ENCODE results near the gene PLA2G4E.

Gene PLA2G4E

DNA sequence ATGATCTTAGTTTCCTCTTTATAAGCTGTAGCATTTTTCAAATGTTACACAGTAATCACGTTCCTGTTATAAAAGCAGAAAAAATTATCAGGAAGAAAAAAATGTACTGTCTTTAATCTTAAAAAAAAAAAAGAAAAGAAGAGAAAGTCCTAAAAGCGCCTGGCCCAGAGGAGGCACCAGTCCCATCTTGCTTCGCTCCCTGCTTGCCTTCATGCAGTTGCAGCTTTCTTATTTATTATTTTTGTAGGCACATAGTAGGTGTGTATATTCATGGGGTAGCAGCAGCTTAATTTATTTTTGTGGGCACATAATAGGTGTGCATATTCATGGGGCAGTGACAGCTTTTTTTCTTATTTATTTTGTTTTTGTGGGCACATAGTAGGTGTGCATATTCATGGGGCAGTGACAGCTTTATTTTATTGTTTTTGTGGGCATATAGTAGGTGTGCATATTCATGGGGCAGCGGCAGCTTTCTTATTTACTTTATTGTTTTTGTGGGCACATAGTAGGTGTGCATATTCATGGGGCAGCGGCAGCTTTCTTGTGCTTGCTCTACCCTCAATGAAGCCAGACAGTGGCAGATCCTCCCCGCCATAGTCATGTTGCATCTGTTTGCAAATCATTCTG lies 43.0 kb downstream of the PLA2G4E start:
- DNase-seq (ENCODE audit: low read depth), result no peak

DNA sequence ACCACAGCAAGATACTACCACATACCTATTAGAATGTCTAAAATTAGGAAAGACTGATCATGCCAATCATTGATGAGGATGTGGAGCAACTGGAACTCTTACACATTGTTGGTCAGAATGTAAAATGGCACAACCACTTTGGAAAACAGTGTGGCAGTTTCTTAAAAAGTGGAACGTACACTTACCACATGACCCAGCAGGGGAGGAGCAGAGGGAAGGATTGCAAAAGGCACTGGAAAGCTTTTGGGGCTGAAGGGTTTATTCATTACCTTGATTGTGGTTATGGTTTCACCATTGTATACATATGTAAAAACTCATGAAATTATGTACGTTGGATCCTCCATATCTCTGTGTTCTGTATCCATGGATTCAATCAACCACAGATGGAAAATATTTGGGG lies 45.2 kb downstream of the PLA2G4E start:
- DNase-seq (ENCODE audit: low read depth), result no peak

DNA sequence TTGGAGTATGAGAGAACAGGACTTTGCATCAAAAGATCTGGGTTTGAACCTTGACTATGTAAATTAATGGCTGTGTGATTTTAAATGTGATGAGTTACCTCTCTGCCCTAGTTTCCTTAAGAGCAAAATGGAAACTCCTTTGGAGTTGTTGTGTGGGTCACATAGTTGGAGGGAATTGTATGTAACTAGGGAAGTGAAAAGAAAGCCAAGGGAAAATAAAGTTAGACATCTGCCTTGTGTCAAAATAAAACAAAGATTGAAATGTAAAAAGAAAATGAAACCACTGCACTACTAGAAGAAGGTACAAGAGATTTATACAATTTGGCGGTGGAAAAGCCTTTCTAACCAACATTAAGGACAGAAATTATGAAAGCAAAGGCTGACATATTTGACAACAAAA lies 46.8 kb downstream of the PLA2G4E start:
- no peak for DNase-seq (ENCODE audit: low read depth)

DNA sequence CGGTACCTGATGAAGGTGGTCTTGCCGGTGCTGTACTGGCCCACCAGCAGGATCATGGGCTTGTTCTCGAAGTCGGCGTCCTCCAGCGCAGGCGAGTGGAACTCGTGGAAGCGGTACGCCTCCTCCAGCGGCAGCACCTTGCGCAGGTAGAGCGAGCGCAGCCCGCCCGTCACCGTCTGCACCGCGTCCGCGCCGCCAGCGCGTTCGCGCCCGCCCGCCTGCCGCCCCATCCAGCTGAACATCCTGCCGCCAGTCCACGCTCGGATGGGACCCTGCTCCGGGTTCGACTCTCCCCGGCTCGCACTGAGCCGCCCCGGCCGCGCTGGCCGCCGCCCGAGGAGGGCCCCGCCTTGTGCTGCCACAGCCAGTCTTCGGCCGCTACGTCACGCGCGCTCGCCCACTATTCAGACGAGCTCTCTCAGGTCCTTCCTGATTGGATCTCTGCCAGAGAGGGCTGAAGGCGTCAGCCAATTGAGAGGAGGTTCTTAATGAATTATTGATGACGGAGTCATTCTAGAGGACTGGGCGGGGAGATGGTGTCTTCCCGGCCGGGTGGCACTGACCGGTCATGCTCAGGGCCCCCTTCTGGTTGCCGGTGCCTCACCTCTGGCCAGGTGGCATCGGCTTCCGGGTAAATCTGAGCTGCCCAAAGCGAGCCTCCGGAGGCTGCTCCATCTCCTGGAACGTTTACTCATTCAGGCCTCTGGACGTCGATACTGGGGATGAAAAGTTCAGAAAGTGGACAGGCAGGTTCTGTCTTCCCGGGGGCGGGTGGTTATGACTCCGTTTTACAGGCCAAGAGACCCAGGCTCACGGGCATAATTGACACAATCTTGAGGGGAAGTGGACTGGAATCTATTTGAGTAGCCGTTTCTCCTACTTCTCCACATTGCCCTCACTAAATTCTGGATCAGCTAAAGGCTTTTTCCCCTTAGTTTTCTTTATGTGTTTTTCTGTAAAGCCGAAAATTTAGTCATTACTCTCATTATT lies 48.3 kb downstream of the PLA2G4E start, which contains the start of gene EHD4:
TSS of gene EHD4 (minus strand) at position 305 of the 990 bp plus-strand sequence. CDS start at position 242, 63 bp downstream.
- peak; percentile 91 for DNase-seq (ENCODE audit: low read depth)

DNA sequence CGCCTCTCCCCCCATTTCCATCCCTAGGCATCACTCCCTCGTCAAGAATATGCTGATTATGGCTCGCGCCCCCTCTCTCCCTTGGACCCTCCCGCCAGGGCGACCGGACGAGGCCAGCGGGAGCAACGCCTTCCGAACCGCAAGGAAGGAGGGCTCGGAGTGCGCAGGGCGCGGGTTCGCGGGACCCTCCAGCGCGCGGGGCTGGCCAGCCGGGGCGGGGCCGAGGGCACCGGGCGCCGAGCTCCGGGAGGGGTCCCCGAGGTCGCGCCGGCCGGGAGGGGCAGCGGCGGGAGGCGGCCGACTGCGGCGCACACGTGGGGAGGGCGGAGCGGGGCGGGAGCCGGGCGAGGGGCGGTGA lies 49.0 kb downstream of the PLA2G4E start:
- DNase-seq (ENCODE audit: low read depth), result no peak

DNA sequence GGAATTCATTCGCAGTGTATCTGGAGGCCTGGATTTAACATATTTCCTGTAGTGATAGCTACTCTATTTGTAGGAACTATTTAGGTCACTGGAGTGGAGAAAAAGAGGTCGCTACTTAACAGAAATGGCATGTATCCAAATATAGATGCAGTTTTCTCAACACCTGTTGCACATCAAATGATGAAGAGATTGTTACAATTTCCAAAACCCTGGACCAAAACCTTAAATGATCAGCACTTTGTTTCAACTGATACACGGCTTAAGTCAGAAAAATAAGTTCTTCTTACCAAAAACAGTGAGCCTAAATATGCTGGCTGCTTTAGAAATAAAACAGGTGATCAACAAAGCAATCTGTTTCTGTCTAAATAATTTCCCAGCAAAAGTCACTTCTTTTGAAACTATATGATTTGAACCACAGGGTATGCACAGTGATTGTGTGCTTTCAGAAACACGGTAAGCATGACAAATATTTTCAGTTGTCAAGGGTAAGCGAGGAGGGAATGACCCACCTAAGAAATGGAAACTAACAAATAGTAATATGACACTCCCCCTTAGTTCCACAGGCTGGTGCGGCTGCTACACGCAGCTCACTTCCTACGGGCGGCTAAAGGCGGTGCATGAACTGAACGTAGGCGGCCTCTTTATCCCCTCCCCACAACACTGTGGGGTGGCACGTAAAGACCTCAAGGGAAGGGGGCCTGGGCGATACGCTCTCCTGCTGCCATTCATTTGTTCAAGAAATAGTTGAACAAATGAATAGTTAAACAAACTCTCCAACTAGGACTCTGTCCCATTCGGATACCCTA lies 49.5 kb downstream of the PLA2G4E start:
- peak; percentile 52 for DNase-seq (ENCODE audit: low read depth)

DNA sequence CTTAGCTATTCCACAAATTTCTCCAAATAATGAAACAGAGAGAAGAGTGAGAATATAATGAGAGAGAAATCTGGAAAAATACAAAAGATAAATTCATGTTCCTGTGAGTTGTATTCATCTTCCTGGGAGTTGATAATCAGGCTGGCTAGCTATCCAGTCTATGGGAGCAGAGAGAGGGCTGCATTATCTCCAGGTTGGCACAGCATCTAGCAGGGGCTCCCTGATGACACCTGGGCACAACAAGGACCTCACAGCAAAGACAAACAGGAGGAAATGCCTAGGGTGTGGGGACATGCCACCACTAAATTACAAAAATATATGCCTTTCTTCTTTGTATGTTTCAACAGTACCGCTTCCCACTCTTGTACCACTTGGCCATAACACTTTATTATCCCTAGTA lies 50.4 kb downstream of the PLA2G4E start:
- no peak for DNase-seq (ENCODE audit: low read depth)

DNA sequence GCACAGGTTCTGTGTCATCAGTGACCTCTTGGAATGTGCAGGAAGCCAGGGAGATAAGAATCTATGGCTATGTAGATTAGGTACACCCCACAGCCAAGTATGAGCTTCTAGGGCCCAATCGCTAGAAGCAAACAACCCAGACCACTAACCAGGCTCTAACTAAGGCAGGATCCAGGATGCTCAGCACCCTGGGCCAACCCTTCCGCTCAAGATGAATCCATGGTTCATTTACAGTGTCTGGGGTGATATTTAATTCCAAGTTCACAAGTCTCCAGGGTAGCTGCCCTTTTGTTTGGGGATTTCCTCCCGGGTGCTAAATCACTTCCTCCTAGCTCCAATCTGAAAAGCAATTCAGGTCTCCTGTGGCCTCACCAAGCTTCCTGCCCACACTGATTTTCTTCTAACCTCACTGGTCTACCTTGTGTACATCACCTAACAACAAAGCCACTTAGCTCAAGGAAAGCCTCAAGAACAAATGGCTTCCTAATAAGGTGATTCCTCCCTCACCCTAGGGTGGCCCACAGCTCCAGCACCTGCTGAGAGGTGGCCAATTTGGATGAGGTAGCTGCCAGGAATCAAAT lies 50.9 kb downstream of the PLA2G4E start:
- no peak for DNase-seq (ENCODE audit: low read depth)

DNA sequence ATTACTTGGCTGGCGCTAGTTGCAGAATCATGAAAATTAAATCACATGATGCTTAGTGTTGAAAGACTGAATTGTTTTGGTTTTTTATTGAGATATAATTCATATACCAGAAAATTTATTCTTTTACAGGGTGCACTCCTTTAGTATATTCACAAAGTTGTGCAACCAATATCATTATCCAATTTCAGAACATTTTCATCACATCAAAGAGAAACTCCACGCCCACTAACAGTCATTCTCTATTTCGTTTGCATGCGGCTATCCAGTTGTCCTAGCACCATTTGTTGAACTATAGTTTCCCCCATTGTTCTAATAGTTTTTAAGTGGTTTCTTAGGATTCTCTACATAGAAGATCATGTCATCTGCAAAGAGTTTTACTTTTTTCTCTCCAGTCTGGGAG lies 52.1 kb downstream of the PLA2G4E start:
- DNase-seq (ENCODE audit: low read depth), result no peak

DNA sequence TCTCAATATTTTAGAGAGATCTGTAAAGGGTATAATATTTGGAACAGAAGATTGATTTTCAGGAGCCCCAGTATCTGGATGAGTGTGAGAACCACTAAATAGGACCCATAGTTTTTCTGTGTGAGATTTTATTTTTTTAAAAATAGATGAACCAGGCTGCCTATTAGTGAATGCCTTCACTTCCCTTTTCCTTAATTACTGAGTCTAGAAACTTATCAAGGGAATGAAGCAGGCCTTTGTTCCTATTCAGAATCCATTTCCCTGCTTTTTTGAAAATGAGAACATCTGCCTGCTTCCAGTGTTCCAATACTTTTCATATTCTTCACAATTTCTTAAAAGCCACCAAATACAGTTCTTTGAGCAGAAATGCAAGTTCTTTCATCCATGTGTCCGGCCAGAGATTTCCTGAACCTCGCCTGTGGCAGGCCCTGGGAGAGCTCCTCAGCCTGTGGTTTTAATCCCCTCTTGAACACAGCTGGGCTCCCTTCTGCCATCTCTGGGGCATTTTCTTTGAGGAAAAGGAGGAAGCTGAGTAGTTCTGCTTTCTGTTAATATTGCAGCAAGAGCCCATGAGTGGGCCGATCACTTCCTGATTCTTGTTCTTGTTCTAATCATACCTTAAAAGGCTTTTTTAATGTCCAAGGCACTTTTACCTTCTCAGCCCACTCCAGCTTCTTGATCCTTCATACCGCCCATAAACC lies 53.2 kb downstream of the PLA2G4E start:
- no peak for DNase-seq (ENCODE audit: low read depth)

DNA sequence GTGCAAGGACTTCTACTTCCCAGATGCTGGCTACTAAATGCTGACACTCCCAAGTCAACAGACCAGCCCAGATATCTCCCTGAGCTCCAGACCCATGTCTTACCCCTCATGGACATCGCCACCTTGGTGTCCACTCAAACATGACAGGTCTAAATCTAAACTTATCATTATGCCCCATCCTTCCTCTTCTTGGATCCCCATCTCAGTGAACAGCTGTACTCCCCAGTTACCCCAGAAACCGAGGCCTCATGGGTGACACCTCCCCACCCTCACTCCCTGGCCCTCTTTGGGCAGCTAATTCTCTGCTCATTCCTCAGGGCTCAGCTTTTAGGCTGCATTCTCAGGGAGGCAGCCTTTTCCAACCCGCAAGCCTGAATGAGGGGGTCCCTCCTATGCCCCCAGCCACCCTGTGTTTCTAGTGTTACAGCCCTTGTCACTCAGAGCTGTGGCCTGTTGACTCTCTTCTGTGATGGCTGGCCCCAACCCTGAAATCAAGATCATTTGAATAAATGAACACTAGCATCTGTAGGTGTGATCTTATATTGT lies 53.8 kb downstream of the PLA2G4E start:
- no peak for DNase-seq (ENCODE audit: low read depth)

DNA sequence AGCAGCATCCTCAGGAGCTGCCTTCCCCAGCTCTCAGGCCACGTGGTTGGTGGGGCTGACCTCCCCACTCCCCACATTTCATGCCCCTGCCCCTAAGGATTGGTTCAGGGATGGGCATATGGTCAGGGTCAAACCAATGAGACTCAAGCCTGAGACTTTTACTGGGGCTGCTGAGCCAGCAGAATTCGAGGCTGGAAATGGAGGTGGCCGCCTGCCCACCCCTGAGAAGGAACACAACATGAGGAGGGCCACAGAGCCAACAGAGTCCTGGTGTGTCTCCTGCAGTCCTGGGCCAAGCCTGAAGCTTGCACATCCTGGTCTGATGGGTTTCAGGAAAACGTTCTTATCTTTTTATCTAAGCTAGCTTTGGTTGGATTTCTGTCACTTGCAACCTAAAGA lies 54.4 kb downstream of the PLA2G4E start:
- no peak for DNase-seq (ENCODE audit: low read depth)

DNA sequence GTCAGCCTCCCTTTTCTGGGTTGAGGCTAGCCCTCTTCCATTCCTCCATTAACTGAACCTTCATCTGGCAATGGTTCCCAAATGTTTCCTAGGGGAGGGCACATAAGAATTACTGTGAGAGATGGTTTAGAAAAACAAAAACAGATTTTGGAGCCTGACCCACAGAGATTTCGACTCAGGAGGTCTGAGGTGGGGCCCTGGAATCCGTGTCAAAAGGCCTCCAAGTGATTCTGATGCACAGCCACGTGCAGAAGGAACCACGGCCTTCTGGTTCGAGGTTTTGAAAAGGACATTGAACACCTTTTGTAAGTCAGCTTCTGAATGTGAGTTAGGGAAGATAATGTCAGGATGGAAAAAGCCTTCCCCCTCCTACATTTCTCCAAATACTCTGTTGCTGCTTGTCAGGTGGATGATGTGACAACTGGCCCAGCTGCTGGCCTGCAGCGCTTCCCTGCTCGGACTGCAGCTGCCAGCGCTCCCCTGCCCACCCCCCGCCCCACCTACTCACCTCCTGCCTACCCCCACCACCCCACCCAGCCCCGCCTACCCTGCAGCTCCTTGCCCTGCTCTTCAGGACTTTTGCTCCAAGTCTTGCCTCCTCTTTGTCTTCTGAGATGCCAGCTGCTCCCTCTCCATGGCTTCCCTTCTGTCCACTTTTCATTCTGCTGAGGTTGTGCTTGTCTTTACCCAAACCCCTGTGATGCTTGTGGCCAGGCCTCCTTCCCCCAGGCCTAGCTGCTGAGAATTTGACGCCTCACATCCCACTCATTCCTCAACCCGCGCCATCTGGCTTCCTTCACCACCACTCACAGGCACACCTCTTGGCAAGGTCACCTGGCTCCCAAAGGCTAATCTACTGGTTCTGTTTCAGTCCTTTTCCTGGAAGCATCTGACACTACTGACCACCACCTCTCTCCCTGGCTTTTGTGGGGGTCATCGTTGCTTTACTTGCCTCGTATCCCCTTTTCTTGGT lies 55.1 kb downstream of the PLA2G4E start:
- no peak for DNase-seq (ENCODE audit: low read depth)

DNA sequence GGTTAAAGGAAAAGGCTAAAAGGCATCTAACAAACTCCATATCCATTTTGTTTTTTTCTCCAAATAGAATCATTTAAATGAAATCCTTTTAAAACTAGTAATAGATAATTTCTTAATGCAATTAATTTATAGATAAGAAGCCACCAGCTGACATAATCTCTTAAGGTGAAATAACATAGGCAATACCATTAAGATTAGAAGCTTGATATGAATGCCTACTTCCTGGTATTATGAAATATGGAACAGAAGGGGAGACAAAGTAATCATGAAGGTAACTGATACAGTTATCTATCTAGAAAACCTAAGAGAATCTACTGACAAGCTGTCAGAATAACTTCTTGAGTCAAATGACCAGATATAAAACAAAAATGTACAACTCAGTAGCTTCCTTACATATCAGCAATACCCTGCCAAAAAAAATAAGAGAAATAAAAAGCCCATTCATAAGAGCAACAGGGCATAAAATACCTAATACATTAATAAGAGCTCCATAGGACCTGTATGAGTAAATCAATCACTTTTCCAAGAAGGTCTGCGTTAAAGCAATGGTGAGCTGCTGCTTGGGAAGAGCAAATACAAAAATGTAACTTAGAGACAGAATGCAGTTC lies 59.1 kb downstream of the PLA2G4E start:
- no peak for DNase-seq (ENCODE audit: low read depth)

DNA sequence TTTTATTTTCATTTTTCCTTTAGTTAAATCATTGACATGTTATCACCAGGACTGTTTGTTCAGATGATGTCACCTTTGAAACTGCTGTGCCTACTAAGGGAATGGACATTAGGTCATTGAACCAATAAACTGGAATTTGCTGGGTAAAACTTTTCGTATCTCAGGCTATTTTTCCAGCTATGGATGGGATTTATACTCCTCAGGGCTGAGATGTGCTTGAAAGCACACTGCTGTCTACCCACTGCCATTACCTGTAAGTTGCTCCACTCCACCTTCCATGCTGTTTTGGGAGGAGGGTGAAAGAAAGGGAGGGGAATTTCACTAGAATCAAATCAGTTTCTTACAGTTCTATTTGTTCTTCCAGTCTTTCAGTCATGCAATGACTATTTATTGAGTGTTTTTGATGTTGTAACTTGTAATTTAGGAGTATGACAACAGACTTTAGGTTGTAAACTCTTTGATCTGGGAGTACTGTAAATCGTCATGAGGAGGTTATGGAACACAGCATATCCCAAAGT lies 59.8 kb downstream of the PLA2G4E start:
- no peak for DNase-seq (ENCODE audit: low read depth)

DNA sequence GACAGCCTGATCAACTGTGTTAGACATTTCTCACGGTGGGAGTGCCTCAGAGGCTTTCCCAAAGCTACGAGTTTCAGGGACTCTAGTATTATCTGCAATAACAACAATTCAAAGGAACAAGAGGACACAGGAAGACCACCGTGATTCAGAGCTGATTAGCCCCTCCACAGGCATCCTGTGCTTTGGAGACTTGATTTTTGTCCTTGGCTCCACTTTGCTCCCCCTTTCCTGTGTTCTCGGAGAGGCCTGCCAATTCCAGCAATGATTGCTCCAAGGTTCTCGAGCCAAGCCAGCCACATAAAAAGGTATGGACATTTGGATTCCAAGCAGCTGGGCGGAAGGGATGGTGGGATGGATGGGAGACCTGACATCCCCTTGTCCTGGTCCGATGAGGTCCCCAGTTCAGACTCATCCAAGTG lies 62.8 kb downstream of the PLA2G4E start:
- DNase-seq (ENCODE audit: low read depth), result no peak

DNA sequence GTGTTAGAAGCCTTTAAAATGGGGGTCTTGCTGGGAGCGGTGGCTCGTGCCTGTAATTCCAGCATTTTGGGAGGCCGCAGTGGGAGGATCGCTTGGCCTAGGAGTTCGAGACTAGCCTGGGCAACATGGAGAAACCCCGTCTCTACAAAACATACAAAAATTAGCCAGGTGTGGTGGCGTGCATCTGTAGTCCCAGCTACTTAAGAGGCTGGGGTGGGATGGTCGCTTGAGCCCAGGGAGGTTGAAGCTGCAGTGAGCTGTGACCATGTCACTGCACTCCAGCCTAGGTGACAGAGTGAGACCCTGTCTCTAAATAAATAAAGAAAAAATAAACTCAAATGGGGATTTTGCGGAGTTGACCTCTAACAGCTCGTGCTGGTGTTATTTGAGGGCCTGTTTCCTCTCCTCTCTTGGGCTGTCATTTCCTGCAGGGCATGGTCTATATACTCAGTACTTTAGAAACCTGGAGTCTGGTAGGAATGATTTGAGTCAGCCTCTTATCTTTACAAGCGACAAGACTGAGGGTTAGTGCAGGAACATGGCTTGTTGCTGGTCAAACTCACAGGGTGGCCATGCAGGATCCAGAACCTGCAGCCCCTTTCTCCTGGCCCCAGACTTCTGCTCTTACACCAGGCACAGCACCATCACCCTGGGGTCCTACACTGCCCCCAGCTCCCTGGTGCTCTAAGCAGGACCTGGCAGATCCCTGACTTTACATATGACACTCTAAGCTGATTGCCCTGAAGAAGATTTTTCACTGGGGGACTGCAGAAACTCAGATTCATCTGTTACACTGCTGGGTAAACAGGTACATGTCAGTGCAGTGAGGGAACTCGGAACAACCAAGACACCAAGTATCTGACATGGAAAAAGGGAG lies 63.6 kb downstream of the PLA2G4E start:
- DNase-seq (ENCODE audit: low read depth), result no peak

All from T follicular helper cell (primary cell).